ENCODE measurements around the gene EML3. TPM values are rescaled to one million over a fixed set of nuclear protein-coding genes. Genes with fewer than 3 reads are reported as not detected.

EML3 gene
- total and polyA plus RNA-seq, 2 of the 8 experiments (the other 6 are each of a cell fraction or from before 2014, with no cell fraction given) = 19.2 to 29.9 TPM

- TF ChIP-seq KDM1A (IDR thresholded peaks at IDR 0.05; ENCODE audit: borderline replicate concordance, low read length) (no peak), SP2 (IDR thresholded peaks at IDR 0.05; ENCODE audit: low read length) (no peak), TAF7 (optimal IDR thresholded peaks at IDR 0.05; ENCODE audit: borderline replicate concordance, low read depth, low read length) (no peak), CEBPB (IDR thresholded peaks at IDR 0.05; ENCODE audit: low read depth, low read length) (no peak), CHD1 (IDR thresholded peaks at IDR 0.05; ENCODE audit: low read depth, low read length) (no peak), POLR2AphosphoS5 (IDR thresholded peaks at IDR 0.05; ENCODE audit: low read depth, low read length) (no peak), BCL11A (IDR thresholded peaks at IDR 0.05; ENCODE audit: low read depth in 2 of 2, low read length in 2 of 2) (no peak), HDAC6 (IDR thresholded peaks at IDR 0.05; ENCODE audit: low read depth, low read length) (no peak), ATF3 (IDR thresholded peaks at IDR 0.05; ENCODE audit: insufficient read depth, low read depth, low read length) (no peak), GTF2F1 (IDR thresholded peaks at IDR 0.05; ENCODE audit: borderline replicate concordance, low read depth, low read length) (no peak), SP1 (IDR thresholded peaks at IDR 0.05; ENCODE audit: low read depth, low read length) (peak; percentile 71), JUND (IDR thresholded peaks at IDR 0.05; ENCODE audit: low read length) (peak; percentile 81), CREB1 (IDR thresholded peaks at IDR 0.05) (no peak), CBX8 (IDR thresholded peaks at IDR 0.05; ENCODE audit: borderline replicate concordance, low read depth, low read length) (no peak), ZNF274 (IDR thresholded peaks at IDR 0.05; ENCODE audit: borderline replicate concordance, extremely low read depth, low read length) (no peak), BACH1 (IDR thresholded peaks at IDR 0.05; ENCODE audit: low read length) (no peak), E2F6 (IDR thresholded peaks at IDR 0.05) (no peak), SUZ12 (IDR thresholded peaks at IDR 0.05; ENCODE audit: low read length) (no peak), FOSL1 (IDR thresholded peaks at IDR 0.05; ENCODE audit: insufficient read depth, low read depth, low read length) (no peak), RXRA (IDR thresholded peaks at IDR 0.05; ENCODE audit: insufficient read depth, low read depth, low read length) (no peak), NANOG (IDR thresholded peaks at IDR 0.05; ENCODE audit: insufficient read depth, low read depth, low read length, poor library complexity, severe bottlenecking) (no peak), SIX5 (IDR thresholded peaks at IDR 0.05; ENCODE audit: low read depth, low read length) (no peak), RNF2 (IDR thresholded peaks at IDR 0.05; ENCODE audit: borderline replicate concordance, low read depth, low read length, missing control alignments, poor library complexity, severe bottlenecking) (no peak), HDAC2 (IDR thresholded peaks at IDR 0.05; ENCODE audit: borderline replicate concordance in 1 of 2, low read depth in 2 of 2, low read length in 2 of 2) (no peak)
Observed at GRCh38 chr11:62560566-62561103, 51.9 kb downstream of the EML3 start (continued).
